Fibroblast of lung (primary cell): ENCODE measurements around the gene TIFAB. TPM values are rescaled to one million over a fixed set of nuclear protein-coding genes. Genes with fewer than 3 reads are reported as not detected.

ENCODE experiments used
- DNase-seq, 2 donors: peaks; one replicate each; pipeline versions ENCODE4 v3.0.0 to v3.0.0-alpha.2; 2010; ENCODE audit warnings: low read depth in 2 of 2
- H2AFZ ChIP-seq: 2 replicates; pipeline ENCODE4 v1.5.1; 2012; ENCODE audit warnings: low read length, control low read depth, inconsistent platforms
- H3K27ac ChIP-seq: 2 replicates; pipeline ENCODE4 v1.5.1; 2011; ENCODE audit warnings: low read length, control low read depth; ENCODE audit not compliant: insufficient read depth
- H3K27me3 ChIP-seq: 2 replicates; pipeline ENCODE4 v1.5.1; 2011; ENCODE audit warnings: mild to moderate bottlenecking, low read length; ENCODE audit not compliant: control insufficient read depth, insufficient read depth
- H3K36me3 ChIP-seq: 2 replicates; pipeline ENCODE4 v1.5.1; 2011; ENCODE audit warnings: low read length; ENCODE audit not compliant: control insufficient read depth, insufficient read depth
- H3K4me1 ChIP-seq: 2 replicates; pipeline ENCODE4 v1.5.1; 2011; ENCODE audit warnings: low read length; ENCODE audit not compliant: control insufficient read depth, insufficient read depth; ENCODE audit errors: extremely low read depth
- H3K4me2 ChIP-seq: 2 replicates; pipeline ENCODE4 v1.5.1; 2011; ENCODE audit warnings: low read length, control low read depth; ENCODE audit not compliant: insufficient read depth; ENCODE audit errors: extremely low read depth
- H3K4me3 ChIP-seq, 4 experiments: fragments of 200-600 bp in 1 of 4; sonication (generic) in 1 of 4; replicated peaks in 1 of 4; 2 replicates each; pipeline ENCODE4 v1.5.1; 2011 to 2016; ENCODE audit warnings: low read length in 4 of 4, low read depth in 3 of 4, mild to moderate bottlenecking in 3 of 4, control low read depth in 2 of 4, inconsistent platforms in 1 of 4, mixed read lengths in 1 of 4; ENCODE audit not compliant: insufficient read depth in 1 of 4; ENCODE audit errors: control extremely low read depth in 1 of 4
- H3K79me2 ChIP-seq: 2 replicates; pipeline ENCODE4 v1.5.1; 2012; ENCODE audit warnings: mild to moderate bottlenecking, low read length, inconsistent platforms; ENCODE audit not compliant: control insufficient read depth, insufficient read depth
- H3K9ac ChIP-seq: 2 replicates; pipeline ENCODE4 v1.5.1; 2011; ENCODE audit warnings: mild to moderate bottlenecking, low read length, control low read depth; ENCODE audit not compliant: insufficient read depth
- H3K9me3 ChIP-seq: 2 replicates; pipeline ENCODE4 v1.5.1; 2012; ENCODE audit warnings: low read depth, low read length; ENCODE audit not compliant: control insufficient read depth, insufficient read depth
- H4K20me1 ChIP-seq: 2 replicates; pipeline ENCODE4 v1.5.1; 2011; ENCODE audit warnings: low read length; ENCODE audit not compliant: control insufficient read depth, insufficient read depth; ENCODE audit errors: extremely low read depth
- EZH2 ChIP-seq: IDR thresholded peaks from 2 replicates; pipeline ENCODE4 v1.5.1; 2012; ENCODE audit warnings: low read length, control low read depth, mild to moderate bottlenecking; ENCODE audit errors: missing control alignments
- polyA plus RNA-seq, 2 donors: library from polyadenylated mRNA; depleted of rRNA in 1 of 2; stranded (reverse) in 1 of 2; unstranded in 1 of 2; fragments of >200 nt; gene quantifications; 2 replicates each; pipeline ENCODE4 v1.2.1, GENCODE V29; 2011 to 2012; ENCODE audit warnings: missing spikeins in 1 of 2
- total RNA-seq: library from RNA; depleted of rRNA; stranded (reverse); fragments of >200 nt; gene quantifications from 2 replicates; pipeline ENCODE4 v1.2.1, GENCODE V29; 2014
- TF ChIP-seq, protein P1 (sequence below), 2 donors: IDR thresholded peaks in 1 of 2; conservative IDR thresholded peaks in 1 of 2; 1 replicate in 1 of 2; 2 replicates in 1 of 2; pipeline ENCODE4 v1.5.1; 2011 to 2012; ENCODE audit warnings: low read length in 2 of 2, control low read depth in 1 of 2, inconsistent platforms in 1 of 2, low read depth in 1 of 2, mild to moderate bottlenecking in 1 of 2

The TIFAB gene
- total and polyA plus RNA-seq, 2 donors (not counting 1 experiment from before 2014, with no cell fraction given), result not detected

- DNase-seq, result no peak
These were observed 34.9 kb upstream of the TIFAB start for GRCh38 chr5:135487037-135487395.

DNA sequence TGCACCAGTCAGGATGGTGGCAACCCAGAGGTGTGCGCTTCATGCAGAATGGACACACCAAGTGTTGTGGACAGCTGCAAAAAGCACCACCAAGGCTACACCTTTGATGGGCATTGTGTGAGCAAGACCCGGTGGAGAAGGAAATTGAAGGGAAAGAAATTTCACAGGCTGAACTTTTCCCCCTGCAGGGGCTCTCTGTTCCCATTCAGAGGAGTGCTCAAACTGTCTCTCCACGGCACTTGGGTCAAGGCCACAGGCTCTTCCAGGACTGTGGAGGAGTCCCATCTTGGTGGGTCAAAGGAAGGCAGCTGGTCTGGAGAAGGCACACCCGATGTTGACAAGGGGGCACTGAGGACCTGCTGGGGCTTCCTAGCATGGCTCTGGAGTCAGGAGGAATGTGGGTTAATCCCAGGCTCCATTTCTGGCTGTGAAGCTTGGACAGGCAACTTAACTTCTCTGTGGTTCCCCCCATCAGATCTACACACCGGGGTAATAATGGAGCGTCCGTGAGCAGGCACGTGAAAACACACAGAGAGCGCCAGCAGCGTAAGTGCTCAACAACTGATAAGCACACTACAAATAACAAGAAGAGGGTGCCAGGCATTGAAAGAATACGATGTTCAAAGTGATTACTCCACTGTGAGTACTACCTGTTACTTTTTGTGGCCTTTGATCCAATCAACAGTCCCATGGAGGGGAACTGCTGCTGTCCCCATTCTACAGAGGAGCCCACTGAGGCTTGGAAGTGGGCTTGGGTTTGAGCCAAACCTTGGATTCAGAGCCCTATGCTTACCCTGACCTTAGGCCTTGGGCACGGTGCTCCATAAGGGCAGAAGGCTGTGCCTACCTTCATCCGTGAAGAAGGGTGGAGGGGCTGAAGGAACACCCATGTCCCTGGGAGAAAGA lies 34.2 kb upstream of the TIFAB start:
- no peak overlapping the region for H2AFZ ChIP-seq
- no peak overlapping the region for H3K27ac ChIP-seq
- H3K27me3 ChIP-seq, result no peaks in the 10 kb centered on the region
- no peak for TF ChIP-seq EZH2
- TF ChIP-seq, protein P1, sequence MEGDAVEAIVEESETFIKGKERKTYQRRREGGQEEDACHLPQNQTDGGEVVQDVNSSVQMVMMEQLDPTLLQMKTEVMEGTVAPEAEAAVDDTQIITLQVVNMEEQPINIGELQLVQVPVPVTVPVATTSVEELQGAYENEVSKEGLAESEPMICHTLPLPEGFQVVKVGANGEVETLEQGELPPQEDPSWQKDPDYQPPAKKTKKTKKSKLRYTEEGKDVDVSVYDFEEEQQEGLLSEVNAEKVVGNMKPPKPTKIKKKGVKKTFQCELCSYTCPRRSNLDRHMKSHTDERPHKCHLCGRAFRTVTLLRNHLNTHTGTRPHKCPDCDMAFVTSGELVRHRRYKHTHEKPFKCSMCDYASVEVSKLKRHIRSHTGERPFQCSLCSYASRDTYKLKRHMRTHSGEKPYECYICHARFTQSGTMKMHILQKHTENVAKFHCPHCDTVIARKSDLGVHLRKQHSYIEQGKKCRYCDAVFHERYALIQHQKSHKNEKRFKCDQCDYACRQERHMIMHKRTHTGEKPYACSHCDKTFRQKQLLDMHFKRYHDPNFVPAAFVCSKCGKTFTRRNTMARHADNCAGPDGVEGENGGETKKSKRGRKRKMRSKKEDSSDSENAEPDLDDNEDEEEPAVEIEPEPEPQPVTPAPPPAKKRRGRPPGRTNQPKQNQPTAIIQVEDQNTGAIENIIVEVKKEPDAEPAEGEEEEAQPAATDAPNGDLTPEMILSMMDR (conservative IDR thresholded peaks at IDR 0.05 in 1 of 2, IDR thresholded peaks at IDR 0.05 in 1 of 2; ENCODE audit: low read depth in 1 of 2, low read length in 2 of 2), result no peak
- no peaks in the 10 kb centered on the region for H3K79me2 ChIP-seq
- H3K36me3 ChIP-seq, result no peaks in the 10 kb centered on the region
- DNase-seq, result no peak
- no peaks in the 10 kb centered on the region for H3K9me3 ChIP-seq
- H3K4me2 ChIP-seq, result no peak overlapping the region
- peaks cover 4% of the 10 kb centered on the region for H3K4me1 ChIP-seq
- no peak overlapping the region for H3K9ac ChIP-seq
- H3K4me3 ChIP-seq, result no peak overlapping the region
- H4K20me1 ChIP-seq, result no peaks in the 10 kb centered on the region

More at GRCh38 chr5:135487037-135487395, 34.9 kb upstream of the TIFAB start:
- H3K9ac ChIP-seq, result no peak overlapping the region
- no peaks in the 10 kb centered on the region for H3K36me3 ChIP-seq
- H3K4me2 ChIP-seq, result no peak overlapping the region
- no peak for TF ChIP-seq EZH2
- TF ChIP-seq, protein P1 (conservative IDR thresholded peaks at IDR 0.05 in 1 of 2, IDR thresholded peaks at IDR 0.05 in 1 of 2; ENCODE audit: low read depth in 1 of 2, low read length in 2 of 2), result no peak
- H3K79me2 ChIP-seq, result no peaks in the 10 kb centered on the region
- no peaks in the 10 kb centered on the region for H4K20me1 ChIP-seq
- H3K27me3 ChIP-seq, result no peaks in the 10 kb centered on the region
- no peak overlapping the region for H3K27ac ChIP-seq
- no peak overlapping the region for H3K4me3 ChIP-seq
- H2AFZ ChIP-seq, result no peak overlapping the region
- H3K9me3 ChIP-seq, result no peaks in the 10 kb centered on the region
- peaks cover 4% of the 10 kb centered on the region for H3K4me1 ChIP-seq

DNA sequence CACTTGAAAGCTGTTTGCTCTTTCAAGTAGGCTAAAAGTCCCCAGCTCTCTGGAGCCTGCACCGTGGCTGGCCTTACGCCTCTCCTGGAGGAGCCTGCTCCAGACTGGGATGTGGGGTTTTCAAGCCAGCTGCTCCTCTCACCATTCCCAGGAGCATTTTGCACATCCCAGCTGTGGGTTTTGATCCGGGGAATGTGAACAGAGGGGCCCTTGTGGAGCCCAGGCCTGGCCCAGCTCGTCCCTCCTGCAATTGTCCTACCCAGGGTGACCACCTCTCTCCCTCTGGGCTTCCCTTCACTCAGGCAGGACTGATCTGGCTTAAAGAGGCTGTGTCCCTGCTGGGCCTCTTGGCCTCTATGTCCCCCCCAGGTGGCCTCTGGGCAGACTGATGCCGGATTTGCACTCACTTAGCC lies 32.5 kb upstream of the TIFAB start:
- no peaks in the 10 kb centered on the region for H3K9me3 ChIP-seq
- H2AFZ ChIP-seq, result no peak overlapping the region
- H3K79me2 ChIP-seq, result no peaks in the 10 kb centered on the region
- H3K4me1 ChIP-seq, result peaks cover 4% of the 10 kb centered on the region
- H3K27me3 ChIP-seq, result no peaks in the 10 kb centered on the region
- no peak for DNase-seq
- TF ChIP-seq, protein P1 (conservative IDR thresholded peaks at IDR 0.05 in 1 of 2, IDR thresholded peaks at IDR 0.05 in 1 of 2; ENCODE audit: low read depth in 1 of 2, low read length in 2 of 2), result no peak
- no peak for TF ChIP-seq EZH2
- no peak overlapping the region for H3K27ac ChIP-seq
- H3K4me3 ChIP-seq, result no peak overlapping the region
- no peak overlapping the region for H3K4me2 ChIP-seq
- no peak overlapping the region for H3K9ac ChIP-seq
- no peaks in the 10 kb centered on the region for H4K20me1 ChIP-seq
- no peaks in the 10 kb centered on the region for H3K36me3 ChIP-seq
